ENCODE measurements around the gene CDCA4. TPM values are rescaled to one million over a fixed set of nuclear protein-coding genes. Genes with fewer than 3 reads are reported as not detected.

CDCA4 gene
- total and polyA plus RNA-seq, 10 of the 15 experiments (the other 5 are each of a cell fraction or from before 2014, with no cell fraction given) = 10.4 to 64.0 (median 52.1) TPM

- no peak for TF ChIP-seq ETV6 (conservative IDR thresholded peaks at IDR 0.05 in 1 of 2, IDR thresholded peaks at IDR 0.05 in 1 of 2; ENCODE audit: borderline replicate concordance in 1 of 2, low read depth in 1 of 2)
- no peak for TF ChIP-seq ATF7 (IDR thresholded peaks at IDR 0.05; ENCODE audit: low read depth)
- TF ChIP-seq TCF12 (IDR thresholded peaks at IDR 0.05; ENCODE audit: low read depth, low read length) = no peak
- peak; percentile 72 for TF ChIP-seq RFX5 (IDR thresholded peaks at IDR 0.05; ENCODE audit: low read depth, low read length)
- no peak for TF ChIP-seq JUND (IDR thresholded peaks at IDR 0.05; ENCODE audit: low read depth, low read length)
- no peak for TF ChIP-seq RBBP5 (conservative IDR thresholded peaks at IDR 0.05)
- peak; percentile 81 for TF ChIP-seq SP1 (IDR thresholded peaks at IDR 0.05; ENCODE audit: low read depth, low read length)
- TF ChIP-seq, protein P1, sequence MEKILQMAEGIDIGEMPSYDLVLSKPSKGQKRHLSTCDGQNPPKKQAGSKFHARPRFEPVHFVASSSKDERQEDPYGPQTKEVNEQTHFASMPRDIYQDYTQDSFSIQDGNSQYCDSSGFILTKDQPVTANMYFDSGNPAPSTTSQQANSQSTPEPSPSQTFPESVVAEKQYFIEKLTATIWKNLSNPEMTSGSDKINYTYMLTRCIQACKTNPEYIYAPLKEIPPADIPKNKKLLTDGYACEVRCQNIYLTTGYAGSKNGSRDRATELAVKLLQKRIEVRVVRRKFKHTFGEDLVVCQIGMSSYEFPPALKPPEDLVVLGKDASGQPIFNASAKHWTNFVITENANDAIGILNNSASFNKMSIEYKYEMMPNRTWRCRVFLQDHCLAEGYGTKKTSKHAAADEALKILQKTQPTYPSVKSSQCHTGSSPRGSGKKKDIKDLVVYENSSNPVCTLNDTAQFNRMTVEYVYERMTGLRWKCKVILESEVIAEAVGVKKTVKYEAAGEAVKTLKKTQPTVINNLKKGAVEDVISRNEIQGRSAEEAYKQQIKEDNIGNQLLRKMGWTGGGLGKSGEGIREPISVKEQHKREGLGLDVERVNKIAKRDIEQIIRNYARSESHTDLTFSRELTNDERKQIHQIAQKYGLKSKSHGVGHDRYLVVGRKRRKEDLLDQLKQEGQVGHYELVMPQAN (conservative IDR thresholded peaks at IDR 0.05) = peak; percentile 94
- TF ChIP-seq ZNF384 (IDR thresholded peaks at IDR 0.05; ENCODE audit: borderline replicate concordance, low read depth, low read length) = no peak
- no peak for TF ChIP-seq RAD21 (IDR thresholded peaks at IDR 0.05; ENCODE audit: insufficient read depth, low read depth, low read length)
- 0 out of 2 replicates have a peak, but pooled peaks have one; percentile 29 for TF ChIP-seq BACH1 (IDR thresholded peaks at IDR 0.05; ENCODE audit: borderline replicate concordance)
- TF ChIP-seq NR2C1 (IDR thresholded peaks at IDR 0.05) = 0 out of 2 replicates have a peak, but pooled peaks have one; percentile 8
- TF ChIP-seq SMAD1 (IDR thresholded peaks at IDR 0.05; ENCODE audit: low read depth, partially characterized antibody) = no peak
- TF ChIP-seq NFIC (IDR thresholded peaks at IDR 0.05; ENCODE audit: low read depth, low read length) = no peak
- peak; percentile 87 for TF ChIP-seq POLR2A (IDR thresholded peaks at IDR 0.05; ENCODE audit: low read depth, low read length)
- no peak for TF ChIP-seq SREBF1 (IDR thresholded peaks at IDR 0.05; ENCODE audit: low read length)
- 0 out of 2 replicates have a peak, but pooled peaks have one; percentile 48 for TF ChIP-seq CHD1 (IDR thresholded peaks at IDR 0.05; ENCODE audit: low read depth, low read length)
- no peak for TF ChIP-seq PAX8 (IDR thresholded peaks at IDR 0.05)
- no peak for TF ChIP-seq BRCA1 (IDR thresholded peaks at IDR 0.05; ENCODE audit: low read depth, low read length)
- no peak for TF ChIP-seq ZNF622 (IDR thresholded peaks at IDR 0.05)
- no peak for TF ChIP-seq CBX3 (IDR thresholded peaks at IDR 0.05; ENCODE audit: borderline replicate concordance, low read depth)
- peak; percentile 94 for TF ChIP-seq USF1 (IDR thresholded peaks at IDR 0.05; ENCODE audit: borderline replicate concordance, extremely low read length, insufficient read depth, low read depth, low read length)
- no peak; the same call in 1 of the 2 replicates for TF ChIP-seq HCFC1 (IDR thresholded peaks at IDR 0.05; ENCODE audit: low read length)
- TF ChIP-seq, protein P2, sequence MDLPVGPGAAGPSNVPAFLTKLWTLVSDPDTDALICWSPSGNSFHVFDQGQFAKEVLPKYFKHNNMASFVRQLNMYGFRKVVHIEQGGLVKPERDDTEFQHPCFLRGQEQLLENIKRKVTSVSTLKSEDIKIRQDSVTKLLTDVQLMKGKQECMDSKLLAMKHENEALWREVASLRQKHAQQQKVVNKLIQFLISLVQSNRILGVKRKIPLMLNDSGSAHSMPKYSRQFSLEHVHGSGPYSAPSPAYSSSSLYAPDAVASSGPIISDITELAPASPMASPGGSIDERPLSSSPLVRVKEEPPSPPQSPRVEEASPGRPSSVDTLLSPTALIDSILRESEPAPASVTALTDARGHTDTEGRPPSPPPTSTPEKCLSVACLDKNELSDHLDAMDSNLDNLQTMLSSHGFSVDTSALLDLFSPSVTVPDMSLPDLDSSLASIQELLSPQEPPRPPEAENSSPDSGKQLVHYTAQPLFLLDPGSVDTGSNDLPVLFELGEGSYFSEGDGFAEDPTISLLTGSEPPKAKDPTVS (IDR thresholded peaks at IDR 0.05; ENCODE audit: low read depth, low read length) = no peak
- TF ChIP-seq YY1 (IDR thresholded peaks at IDR 0.05; ENCODE audit: low read depth, low read length) = no peak; the same call in none of the 2 replicates
- TF ChIP-seq EZH2 (IDR thresholded peaks at IDR 0.05; ENCODE audit: borderline replicate concordance, control insufficient read depth, low read depth, low read length) = no peak
- no peak for TF ChIP-seq CHD4 (IDR thresholded peaks at IDR 0.05)
Observed at GRCh38 chr14:105020815-105021655, at the start of gene CDCA4 (continued).

All from GM12878 (cell line).